ENCODE measurements around the gene NMBR.

- no peak for TF ChIP-seq EZH2 (IDR thresholded peaks at IDR 0.05; ENCODE audit: insufficient read depth, poor library complexity, severe bottlenecking)
- TF ChIP-seq EZH2phosphoT487 (IDR thresholded peaks at IDR 0.05; ENCODE audit: insufficient read depth, low read depth) = no peak
These were observed 37.4 kb upstream of the NMBR start for GRCh38 chr6:142184307-142184706.
